ES-I3 (cell line): ENCODE measurements around the gene TH.

ENCODE experiments used
- H3K36me3 ChIP-seq: 2 replicates; pipeline ENCODE4 v1.6.1; 2013; ENCODE audit warnings: mild to moderate bottlenecking, low read length, control low read depth, moderate library complexity; ENCODE audit not compliant: insufficient read depth
- H3K4me1 ChIP-seq: 2 replicates; pipeline ENCODE4 v1.6.1; 2013; ENCODE audit warnings: mild to moderate bottlenecking, control low read depth, low read length; ENCODE audit not compliant: insufficient read depth
- H3K9ac ChIP-seq: 2 replicates; pipeline ENCODE4 v1.6.1; 2013; ENCODE audit warnings: low read depth, mild to moderate bottlenecking, low read length, moderate library complexity
- H3K9me3 ChIP-seq: 2 replicates; pipeline ENCODE4 v1.6.1; 2013; ENCODE audit warnings: mild to moderate bottlenecking, low read length, moderate library complexity; ENCODE audit not compliant: control insufficient read depth, insufficient read depth

Gene TH

DNA sequence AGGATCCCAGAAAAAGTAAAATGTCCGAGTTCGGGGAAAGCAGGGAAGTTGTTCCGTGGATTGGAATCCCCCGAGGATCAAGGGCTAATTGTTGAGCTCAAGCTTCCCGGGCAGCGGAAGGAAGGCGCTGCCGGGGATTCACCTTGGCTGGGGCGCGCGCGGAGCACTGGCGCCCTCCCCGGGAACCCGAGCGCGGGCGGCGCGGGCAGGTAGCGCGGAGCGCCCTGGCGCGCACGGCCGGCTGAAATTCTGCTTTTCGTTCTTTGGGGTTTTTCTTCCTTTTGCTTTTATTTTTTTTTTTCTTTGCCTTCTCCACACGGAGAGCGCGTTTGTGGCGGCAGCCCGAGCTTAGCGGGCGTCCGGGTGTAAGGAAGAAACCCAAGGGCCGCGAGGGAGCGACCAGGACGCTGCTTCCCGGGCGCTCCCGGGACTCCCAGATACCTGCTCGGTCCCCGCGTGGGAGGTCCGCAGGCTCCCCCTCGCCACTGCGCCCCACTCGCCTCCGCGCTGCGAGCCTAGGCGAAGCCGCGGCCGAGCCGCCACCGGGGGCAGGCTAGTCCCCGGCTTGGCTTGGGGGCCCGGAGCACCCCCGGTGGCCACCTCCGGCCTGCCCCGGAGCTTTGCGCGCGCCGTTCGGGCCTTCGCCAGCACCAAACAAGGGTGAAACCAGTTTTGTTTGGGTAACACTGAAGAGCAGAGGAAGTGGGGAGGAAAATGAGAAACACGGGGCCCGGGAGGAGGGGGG lies 27.6 kb downstream of the TH start:
- no peaks in the 10 kb centered on the region for H3K36me3 ChIP-seq
- no peak overlapping the region; the same call in 1 of the 2 replicates for H3K9ac ChIP-seq
- H3K9me3 ChIP-seq = no peaks in the 10 kb centered on the region
- peaks cover 13% of the 10 kb centered on the region; the same call in 1 of the 2 replicates for H3K4me1 ChIP-seq

DNA sequence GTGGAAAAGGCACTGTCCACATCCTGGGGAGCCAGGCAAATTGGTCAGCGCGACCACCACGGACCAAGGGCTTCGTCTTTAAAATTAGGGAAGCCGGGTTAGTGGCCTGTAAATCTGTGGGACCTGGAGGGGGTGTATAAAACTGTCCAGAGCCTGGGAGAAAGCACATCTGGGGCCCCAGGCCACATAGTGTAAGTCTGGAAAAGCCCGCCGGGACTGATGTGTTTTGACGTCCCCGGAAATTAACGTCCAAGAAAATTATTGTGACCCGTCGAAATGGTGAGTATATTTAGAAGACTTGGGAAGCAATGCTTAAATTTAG lies 28.2 kb downstream of the TH start:
- Histone ChIP-seq H3K9ac (no peak overlapping the region; the same call in 1 of the 2 replicates), H3K9me3 (no peaks in the 10 kb centered on the region), H3K4me1 (peaks cover 13% of the 10 kb centered on the region; the same call in 1 of the 2 replicates)

DNA sequence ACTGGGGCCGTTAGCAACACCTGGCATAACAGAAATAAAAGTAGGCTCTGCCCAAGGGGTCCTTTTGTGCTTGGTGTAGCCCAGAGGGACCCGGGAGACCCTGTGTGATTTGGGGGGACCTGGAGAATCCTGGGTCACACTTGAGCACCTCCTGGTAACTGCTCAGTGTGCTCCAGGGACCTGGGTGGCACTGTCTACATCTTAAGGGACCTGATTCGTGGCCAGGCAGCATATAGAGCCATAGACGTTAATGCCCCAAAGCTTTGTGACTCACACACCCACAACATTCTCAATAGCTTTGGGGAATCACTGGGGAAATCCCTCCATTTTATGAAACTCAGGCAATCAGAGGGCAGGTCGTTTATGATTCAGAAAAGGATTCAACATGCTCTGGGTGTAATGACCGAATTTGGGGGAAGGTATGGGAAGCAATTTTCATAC lies 28.8 kb downstream of the TH start:
- Histone ChIP-seq H3K4me1 (peaks cover 13% of the 10 kb centered on the region; the same call in 1 of the 2 replicates), H3K36me3 (no peaks in the 10 kb centered on the region), H3K9ac (no peak overlapping the region), H3K9me3 (no peaks in the 10 kb centered on the region)

More for the DNA sequence above, 28.2 kb downstream of the TH start:
- H3K36me3 ChIP-seq = no peaks in the 10 kb centered on the region

DNA sequence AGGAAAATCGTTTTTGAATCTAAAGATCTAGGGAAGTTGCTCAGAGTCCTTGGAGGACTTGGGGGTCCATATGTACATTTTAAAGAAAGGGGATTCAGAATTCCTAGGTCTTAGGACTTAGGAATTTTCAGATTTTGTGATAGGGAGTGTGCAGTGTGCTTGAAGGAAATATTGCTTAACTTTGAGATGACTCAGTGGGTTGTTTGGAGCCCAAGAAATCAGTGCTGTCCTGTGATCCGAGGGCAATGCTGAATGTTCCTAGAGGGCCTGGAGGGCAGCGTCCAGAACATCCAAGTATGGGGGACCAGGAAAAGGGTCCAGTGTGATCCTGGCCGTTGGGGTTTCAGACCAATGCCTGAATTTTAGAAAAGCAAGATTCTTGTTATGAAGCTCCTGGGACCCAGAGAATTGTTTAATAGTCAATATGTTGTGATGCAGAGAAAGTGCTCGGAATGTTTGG lies 29.3 kb downstream of the TH start:
- H3K9ac ChIP-seq = no peak overlapping the region
- peaks cover 13% of the 10 kb centered on the region; the same call in 1 of the 2 replicates for H3K4me1 ChIP-seq
- H3K9me3 ChIP-seq = no peaks in the 10 kb centered on the region
- H3K36me3 ChIP-seq = no peaks in the 10 kb centered on the region

DNA sequence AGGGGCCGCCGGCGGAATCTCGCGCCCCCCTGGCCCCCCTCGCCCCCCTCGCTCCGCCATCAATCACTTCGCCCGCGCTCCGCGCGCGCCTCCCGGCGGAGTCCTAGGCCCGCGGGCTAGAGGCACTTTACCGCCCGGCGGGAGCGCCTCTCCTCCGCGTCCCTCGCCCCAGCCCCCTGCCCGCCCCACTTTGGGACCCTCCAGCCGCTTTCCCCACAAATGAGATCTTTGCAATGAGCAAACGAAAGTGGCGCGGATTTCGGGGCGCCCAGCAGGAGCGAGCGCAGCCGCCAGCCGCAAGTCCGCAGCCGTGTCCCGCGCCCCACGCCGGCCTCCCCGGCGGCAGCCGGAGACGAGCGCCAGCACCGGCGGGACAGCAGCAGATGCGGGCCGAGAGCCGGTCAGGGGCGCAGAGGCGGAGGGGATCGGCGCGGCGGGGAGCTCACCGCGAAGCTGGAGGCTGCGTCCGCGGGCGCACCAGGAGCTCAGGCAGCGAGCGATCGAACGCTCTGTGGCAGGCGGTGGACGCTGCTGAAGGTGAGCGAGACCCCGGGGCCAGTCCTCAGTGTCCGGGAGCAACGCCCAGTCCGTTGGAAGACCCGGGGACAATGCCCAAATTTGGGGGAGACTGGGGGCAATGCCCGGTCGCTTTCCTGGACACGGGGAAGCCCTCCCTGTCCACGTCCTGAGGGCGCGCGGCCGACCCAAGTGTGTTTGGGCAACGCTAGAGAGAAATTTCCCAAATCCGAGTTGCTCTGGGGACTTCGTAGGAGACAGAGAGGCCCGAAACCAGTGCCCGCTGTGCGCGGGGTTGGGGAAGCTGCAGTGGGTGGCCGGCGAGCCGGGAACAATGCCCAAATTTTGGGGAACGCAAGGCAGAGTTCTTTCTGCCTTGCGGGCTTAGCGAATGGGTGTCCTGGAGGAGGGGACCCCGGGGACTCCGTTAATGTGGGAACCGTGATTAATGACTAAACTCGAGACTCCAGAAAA lies 30.9 kb downstream of the TH start:
- H3K9me3 ChIP-seq = no peaks in the 10 kb centered on the region
- peaks cover 8% of the 10 kb centered on the region; the same call in 1 of the 2 replicates for H3K4me1 ChIP-seq
- H3K36me3 ChIP-seq = no peaks in the 10 kb centered on the region
- H3K9ac ChIP-seq = peak overlapping the region; percentile 11; the same call in 1 of the 2 replicates

DNA sequence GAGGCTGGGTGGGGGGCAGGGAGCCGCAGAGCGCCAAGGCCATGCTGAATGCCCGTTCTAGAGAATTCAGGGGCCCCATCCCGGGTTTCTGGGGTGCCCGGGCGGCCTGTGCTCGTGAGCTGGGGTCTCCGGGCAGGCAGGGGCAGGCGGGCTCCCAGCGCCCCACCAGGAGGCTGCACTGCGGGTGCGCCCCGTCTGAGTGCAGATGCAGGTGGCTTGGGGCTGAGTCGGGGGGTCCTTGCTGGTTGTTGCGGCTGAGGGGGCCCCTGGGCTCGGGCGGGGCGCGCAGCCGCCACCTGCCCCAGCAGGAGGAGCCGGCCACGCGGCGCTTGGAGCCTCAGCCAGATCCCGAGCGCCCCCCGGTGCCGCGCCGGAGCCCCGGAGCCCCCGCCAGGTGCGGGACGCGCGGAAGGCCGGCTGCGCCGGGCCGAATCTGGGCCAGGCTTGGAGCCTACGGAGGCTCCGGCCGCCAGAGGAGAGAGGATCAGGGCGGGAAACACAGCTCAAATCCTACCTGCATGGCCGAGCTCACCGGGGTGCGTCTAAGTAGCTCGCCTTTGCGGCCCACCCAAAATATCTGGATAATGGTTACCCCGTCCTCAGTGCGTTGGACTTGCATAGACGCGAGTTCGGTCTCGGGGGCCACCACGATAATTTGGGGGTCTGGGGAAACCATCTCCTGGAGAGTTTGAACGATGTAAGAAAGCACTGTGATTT lies 31.8 kb downstream of the TH start:
- Histone ChIP-seq H3K9ac (peak overlapping the region; percentile 30), H3K36me3 (no peaks in the 10 kb centered on the region), H3K4me1 (peaks cover 8% of the 10 kb centered on the region; the same call in 1 of the 2 replicates), H3K9me3 (no peaks in the 10 kb centered on the region)

DNA sequence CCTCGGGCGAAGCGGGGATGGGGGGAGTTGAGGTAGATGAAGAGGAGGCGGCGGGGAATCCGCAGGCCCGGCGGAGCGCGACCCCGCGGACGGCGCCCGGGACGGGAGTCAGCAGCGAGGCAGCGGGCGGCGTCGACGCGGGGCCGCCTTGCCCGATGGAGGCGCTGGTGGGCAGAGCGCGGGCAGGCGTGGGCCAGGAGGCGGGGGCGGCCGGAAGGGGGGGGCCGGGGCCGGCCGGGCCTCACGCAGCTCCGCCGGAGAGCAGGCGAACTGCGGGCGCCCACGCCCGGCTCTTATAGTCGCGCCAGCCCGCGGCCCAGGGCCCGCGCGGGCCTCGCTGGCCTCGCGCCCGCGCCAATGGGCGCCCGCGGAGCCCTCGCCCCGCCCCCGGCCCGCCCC lies 32.5 kb downstream of the TH start, which contains the start of gene IGF2:
TSS of gene IGF2 (minus strand) at position 267 of the 399 bp plus-strand sequence. CDS start 3,866 bp downstream, outside the sequence.
- Histone ChIP-seq H3K4me1 (peaks cover 8% of the 10 kb centered on the region; the same call in 1 of the 2 replicates), H3K36me3 (no peaks in the 10 kb centered on the region), H3K9me3 (no peaks in the 10 kb centered on the region), H3K9ac (peak within 1 kb of the TSS; percentile 78)

DNA sequence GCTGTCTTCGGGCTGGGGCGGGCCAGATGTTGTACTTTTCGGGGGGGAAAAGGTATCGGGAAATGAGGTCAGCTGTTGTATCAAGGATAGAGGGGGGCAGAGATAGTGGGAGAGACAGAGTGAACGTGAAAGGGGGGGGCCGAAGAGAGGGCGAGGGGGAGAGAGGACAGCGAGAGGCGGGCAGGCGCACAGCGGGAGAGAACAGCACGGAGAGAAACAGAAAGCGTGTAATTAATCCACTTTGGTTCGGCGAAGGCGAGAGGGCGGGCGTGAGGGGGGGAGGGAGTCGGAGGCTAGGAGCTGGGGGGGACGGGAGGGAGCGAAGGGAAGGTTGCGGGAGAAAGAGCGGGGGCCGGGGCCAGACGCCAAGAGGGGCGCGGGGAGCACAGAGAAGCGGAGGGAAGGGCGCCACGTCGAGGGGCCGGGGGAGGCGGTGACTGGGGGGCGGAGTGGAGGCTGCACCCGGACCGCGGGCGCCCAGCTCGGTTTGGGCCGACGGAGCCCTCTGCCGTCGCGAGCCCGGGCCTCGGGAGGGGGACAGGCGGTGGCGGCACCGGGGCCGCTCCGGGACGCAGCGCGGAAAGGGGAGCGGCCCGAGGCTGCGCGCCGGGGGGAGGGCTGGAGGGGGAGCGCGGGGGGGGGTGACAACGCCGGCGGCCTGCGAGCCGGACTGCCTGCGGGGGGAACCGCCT lies 33.0 kb downstream of the TH start:
- peaks cover 8% of the 10 kb centered on the region; the same call in 1 of the 2 replicates for H3K4me1 ChIP-seq
- no peaks in the 10 kb centered on the region for H3K36me3 ChIP-seq
- H3K9me3 ChIP-seq = no peaks in the 10 kb centered on the region
- peak overlapping the region; percentile 13; the same call in 1 of the 2 replicates for H3K9ac ChIP-seq

DNA sequence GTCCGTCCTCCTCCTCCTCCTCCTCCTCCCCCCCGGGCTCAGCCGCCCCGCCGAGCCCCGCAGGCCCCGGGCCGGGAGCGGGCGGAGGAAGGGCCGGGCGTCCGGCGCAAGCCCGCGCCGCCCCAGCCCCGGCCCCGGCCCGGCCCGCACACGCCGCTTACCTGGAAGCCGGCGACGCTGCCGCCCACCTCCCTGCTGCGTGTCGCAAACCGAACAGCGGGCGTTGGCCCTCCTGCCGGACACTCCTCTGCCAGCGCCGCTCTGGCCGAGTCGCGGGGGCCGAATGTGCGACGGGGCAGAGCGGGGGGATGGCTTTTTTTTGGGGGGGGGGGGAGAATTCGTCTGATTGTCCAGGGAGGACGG lies 33.6 kb downstream of the TH start:
- H3K9ac ChIP-seq = peak overlapping the region; percentile 78; the same call in 1 of the 2 replicates
- no peaks in the 10 kb centered on the region for H3K9me3 ChIP-seq
- no peaks in the 10 kb centered on the region for H3K36me3 ChIP-seq
- peaks cover 8% of the 10 kb centered on the region; the same call in 1 of the 2 replicates for H3K4me1 ChIP-seq

DNA sequence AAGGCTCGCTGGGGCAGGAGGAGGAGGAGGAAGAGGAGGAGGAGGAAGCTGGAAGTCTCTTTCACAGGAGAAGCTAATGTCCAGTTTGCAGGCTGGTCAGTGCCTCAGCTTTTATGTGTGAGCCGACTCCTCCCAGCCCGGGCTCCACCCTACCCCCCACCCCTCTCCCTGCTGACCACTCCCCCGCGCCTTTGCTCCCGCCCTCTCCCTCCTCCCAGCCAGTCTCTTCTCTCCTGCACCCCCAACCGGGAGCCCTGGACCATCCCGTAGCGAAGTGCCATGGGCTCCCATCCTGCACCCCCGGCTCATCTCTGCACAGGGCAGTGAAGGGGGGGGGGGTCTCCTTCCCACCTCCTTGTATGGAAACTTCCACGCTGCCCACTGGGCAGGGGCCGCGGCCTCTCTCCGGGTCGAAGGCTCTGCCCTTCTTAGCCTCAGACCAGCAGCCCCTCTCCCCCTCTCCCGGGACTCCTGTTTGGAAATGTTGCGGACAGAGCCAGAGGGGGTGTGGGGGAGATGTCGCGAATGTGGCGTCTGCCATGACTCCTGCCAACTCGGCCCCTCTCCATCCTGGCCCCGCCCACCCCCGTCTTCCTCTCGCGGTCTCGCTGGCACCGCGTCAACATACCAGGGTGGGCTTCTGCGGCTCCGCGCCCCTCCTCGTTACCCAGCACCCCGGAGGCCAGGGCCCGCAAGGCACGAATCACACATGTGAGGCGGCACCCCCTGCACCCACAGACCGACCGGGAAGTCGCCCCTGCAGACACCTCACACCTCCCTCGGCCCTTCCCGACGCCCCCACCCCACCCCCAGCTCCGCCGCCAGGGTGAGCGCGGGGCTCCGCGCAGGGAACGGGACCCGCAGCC lies 34.2 kb downstream of the TH start:
- no peaks in the 10 kb centered on the region for H3K36me3 ChIP-seq
- peaks cover 2% of the 10 kb centered on the region; the same call in 1 of the 2 replicates for H3K4me1 ChIP-seq

DNA sequence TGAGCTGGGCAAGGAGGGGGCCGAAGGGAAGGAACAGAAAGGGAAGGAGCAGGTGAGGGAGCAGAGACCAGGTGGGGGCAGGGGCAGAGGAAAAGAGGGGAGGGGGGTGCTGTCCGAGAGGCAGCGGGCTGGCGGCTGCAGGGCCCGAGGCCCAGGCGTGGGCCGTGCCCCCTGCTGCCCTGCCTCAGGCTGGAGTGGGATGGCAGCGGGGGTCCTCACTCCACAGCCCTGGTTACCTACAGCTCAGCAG lies 34.7 kb downstream of the TH start:
- no peaks in the 10 kb centered on the region for H3K4me1 ChIP-seq
- H3K9me3 ChIP-seq = no peaks in the 10 kb centered on the region
- no peaks in the 10 kb centered on the region for H3K36me3 ChIP-seq
- H3K9ac ChIP-seq = peak overlapping the region; percentile 78; the same call in 1 of the 2 replicates

More for the DNA sequence above, 34.2 kb downstream of the TH start:
- Histone ChIP-seq H3K9me3 (no peaks in the 10 kb centered on the region), H3K9ac (peak overlapping the region; percentile 78; the same call in 1 of the 2 replicates)

DNA sequence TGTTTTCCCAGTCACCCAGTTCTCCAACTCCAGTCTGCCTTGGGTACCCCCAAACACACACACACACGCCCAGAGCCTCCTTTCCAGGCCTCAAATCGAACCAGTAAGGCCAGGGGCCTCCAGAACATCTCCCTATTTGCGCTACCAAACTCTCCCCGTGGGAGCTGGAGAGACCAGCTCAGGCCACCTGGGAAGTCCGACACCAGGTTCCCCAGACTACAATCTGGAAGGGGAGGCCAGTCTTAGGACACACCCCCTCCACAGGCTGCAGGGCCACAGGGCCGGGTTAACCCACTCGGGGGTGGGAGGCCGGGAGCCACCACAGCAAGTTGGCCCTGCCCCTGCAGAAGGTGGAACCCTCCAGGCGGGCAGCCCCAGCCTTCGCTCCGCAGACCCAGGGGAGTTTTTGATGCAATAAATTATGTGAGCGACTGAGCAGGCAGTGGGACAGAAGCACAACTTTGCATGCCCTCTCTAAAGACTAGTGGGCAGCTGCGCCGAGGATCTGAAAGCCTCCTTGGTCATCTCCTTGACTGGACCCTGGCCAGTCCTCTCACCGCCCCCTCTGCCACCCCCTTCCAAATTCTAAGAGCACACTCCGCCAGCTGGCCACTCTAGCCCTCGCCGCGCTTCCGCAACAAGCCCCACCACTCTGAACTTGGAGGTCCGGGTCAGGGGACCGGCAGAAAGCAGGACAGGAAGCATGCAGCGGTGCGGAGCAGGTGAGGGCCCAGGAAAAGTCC lies 35.2 kb downstream of the TH start:
- H3K9me3 ChIP-seq = no peaks in the 10 kb centered on the region
- no peaks in the 10 kb centered on the region for H3K36me3 ChIP-seq
- no peaks in the 10 kb centered on the region for H3K4me1 ChIP-seq
- H3K9ac ChIP-seq = peak overlapping the region; percentile 78; the same call in 1 of the 2 replicates
